Measurements from ENCODE around the gene EPHX1.
"Not testable (repeated sequence)": the region's sequence is repeated elsewhere in the genome, so short reads cannot be mapped to it uniquely, and the experiment has no call there.

EPHX1 gene

DNA sequence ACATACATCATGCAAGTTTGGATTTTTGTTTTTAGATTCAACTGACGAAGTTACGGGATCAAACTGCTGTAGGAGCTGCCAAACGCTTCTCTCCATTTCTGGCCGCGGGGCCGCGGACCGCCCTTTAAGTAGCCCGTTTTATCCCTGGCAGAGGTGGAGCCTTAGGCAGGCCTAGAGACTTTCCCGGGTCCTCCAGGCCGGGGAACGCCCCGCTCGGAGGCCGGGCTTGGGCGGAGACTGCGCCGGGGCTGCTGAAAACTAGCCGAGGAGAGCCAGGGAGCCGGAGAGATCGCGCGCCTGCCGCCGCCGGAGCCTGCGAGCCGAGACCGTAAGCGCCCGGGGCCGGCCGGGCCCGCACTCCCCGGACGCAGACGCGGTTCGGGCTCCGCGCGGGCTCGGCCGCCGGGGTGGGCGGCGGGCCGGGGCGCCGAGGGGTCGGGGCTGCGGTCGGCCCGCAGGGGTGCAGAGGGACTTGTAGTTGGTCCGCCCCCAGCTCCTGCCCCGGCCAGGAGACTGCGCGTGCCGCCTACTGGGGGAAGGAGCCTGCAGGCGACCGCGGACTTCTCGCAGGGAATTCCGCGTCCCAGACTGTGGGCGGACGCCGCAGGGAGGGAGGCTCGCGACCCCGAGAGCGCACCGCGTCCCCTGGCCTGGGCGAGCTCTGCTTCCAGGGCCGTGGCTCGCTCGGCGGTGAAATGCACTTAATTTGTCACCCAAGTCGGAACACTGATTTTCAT, at the start of gene EPHX1:
TSS of gene EPHX1 (plus strand) at position 283 of the 737 bp plus-strand sequence. CDS start 18,606 bp downstream, outside the sequence.
- peak; percentile 19 to 28 for DNase-seq (ENCODE audit: low read depth in 2 of 2)

GRCh38 chr1:225760531-225760930, 49.4 kb upstream of the EPHX1 start:
- DNase-seq (ENCODE audit: low read depth in 2 of 2) = no peak

DNA sequence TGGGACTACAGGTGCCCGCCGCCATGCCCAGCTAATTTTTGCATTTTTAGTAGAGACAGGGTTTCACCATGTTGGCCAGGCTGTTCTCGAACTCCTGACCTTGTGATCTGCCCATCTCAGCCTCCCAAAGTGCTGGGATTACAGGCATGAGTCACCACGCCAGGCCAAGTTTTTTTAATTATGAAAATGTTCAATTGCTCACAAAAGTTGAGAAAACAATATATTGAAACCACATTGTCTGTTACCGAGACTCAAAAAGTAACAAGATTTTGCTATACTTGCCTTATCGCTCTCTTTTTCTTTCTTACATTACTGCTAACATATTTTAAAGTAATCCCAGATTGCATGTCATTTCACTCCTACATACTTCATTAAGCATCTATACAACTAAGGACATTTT, 48.5 kb upstream of the EPHX1 start:
- DNase-seq (ENCODE audit: low read depth in 2 of 2) = not testable (repeated sequence)

DNA sequence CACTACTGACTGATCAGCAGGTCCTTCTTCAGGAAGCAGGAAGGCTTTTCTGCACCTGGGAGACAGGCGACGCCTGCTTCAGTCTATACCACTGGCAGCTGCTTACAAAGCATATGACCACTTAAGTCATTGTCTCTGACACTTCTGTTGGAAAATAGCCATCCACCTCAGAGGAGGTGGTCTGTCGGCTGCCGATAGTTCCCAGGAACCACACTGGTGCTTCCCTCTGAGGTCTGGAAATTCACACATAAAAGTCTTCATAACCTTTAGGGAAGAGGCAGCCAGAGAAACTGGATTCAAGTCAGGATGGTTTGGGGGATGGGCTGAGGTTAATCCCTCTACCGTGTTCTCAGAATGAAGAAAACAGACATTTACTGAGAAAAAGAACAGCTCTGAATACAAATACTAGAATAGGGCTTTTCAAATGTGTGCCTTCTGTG, 47.9 kb upstream of the EPHX1 start:
- DNase-seq (ENCODE audit: low read depth in 2 of 2) = no peak

- DNase-seq (ENCODE audit: low read depth in 2 of 2) = no peak
These were observed 47.5 kb upstream of the EPHX1 start for GRCh38 chr1:225762444-225762843.

DNA sequence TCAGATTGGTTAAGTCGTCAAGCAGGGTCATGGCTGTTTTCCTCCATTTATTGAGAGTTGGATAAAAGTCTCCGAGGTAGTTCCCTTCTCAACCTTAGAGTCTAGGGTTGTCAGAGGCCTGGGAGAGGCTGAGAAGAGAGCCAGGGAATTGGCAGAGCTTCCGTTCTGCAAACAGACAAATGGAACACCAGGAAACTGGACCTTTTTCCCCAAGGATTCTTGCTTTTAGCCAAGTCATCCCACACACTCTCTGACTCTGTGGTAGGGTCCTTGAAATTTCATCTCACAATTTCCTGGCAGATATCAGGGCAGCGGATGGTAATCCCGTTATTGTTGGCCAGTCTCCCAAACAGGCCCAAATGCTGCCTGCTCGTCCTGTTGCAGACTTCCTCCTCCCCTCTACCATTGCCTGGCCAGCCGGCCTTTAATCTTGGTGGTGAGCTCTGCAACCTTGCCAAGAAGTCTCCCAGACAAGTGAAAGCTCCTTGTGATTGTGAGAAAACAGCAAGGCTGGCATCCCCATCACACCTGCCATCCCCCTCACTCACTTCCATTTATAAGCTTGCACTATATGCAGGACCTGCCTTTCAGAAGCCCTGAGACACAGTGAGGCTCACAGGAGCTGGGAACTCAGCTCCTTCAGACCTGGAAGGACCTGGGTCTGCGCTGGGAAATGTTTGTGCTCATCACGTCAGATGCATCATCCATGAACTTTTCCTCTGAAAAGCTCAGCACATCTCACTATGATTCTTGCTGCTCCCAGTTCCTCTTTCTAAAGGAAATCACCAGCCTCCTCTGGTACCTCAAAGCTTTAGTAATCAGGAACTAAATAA, 46.0 kb upstream of the EPHX1 start:
- DNase-seq (ENCODE audit: low read depth in 2 of 2) = no peak

GRCh38 chr1:225765982-225766674, 43.8 kb upstream of the EPHX1 start:
- no peak for DNase-seq (ENCODE audit: low read depth in 2 of 2)

GRCh38 chr1:225766967-225767633, 42.8 kb upstream of the EPHX1 start:
- DNase-seq (ENCODE audit: low read depth in 2 of 2) = no peak

- DNase-seq (ENCODE audit: low read depth in 2 of 2) = no peak
These were observed 42.0 kb upstream of the EPHX1 start for GRCh38 chr1:225767634-225768540.

DNA sequence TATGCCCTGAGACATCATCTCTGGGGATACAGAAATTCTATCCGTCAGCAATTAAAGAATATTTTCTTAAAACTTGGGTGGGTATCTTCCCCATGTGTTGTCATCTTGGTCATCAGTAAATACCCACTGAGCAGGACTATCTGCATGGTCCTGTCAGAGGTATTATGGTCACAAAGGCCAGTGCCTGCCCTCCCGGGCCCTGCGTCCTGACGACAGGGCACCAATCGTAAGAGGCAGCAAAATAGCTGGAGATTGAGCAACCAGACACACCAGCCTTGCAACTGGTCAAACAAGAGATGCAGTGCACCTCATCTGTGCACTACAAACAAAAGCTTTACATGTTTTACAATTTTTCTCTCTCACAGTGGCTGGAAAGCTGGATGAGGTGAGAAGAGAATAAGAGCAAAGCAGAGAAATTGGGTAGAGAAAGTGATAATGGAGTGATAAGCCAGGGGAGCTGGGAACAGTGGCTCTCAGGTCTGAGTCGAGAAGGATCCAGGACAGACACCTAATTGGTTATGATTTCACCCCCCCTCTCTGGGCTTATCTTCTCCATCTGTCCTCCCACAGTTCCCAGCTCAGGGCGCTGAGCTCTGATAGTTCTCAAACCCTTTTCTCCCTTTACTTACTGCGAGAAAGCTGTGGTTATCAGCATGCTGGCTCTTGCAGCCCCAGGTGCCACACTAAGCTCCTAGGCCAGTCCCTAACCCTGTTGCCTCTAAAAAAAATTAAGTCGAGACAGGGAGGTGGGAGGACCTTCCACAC, 41.1 kb upstream of the EPHX1 start:
- DNase-seq (ENCODE audit: low read depth in 2 of 2) = no peak

GRCh38 chr1:225769687-225770086, 40.2 kb upstream of the EPHX1 start:
- DNase-seq (ENCODE audit: low read depth in 2 of 2) = no peak

DNA sequence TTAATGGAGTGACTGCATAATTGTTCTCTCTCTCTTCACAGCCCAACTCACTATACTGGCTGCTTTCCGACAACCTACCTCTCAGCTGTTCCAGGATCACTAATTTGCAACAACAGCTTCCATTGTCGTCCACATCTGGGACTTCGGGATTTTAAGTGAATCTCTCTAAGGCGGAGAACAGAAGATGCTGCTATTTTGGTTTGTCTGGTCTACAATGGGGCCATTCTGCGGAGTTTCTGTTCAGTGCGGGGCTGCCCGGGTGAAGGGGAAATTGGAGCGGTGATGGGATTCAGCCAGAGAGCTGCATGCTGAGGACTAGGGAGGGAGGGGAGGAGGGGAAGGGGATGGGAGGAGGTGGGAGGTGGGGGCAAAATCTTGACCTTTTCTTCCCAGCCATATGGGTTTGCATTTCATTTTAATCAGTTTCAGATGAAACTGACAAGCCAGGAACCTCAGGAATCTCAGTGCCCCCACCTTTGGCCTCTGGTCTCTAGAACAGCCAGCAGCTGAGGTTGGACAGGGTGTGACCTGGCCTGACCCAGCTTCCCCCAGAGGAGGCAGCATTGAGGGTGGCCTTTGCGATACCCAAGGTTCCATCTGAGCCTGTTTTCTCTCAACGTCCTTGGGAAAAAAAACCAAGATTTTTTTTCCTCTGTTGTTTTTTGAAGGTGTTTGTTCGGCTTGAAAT, 39.2 kb upstream of the EPHX1 start:
- DNase-seq (ENCODE audit: low read depth in 2 of 2) = no peak

DNA sequence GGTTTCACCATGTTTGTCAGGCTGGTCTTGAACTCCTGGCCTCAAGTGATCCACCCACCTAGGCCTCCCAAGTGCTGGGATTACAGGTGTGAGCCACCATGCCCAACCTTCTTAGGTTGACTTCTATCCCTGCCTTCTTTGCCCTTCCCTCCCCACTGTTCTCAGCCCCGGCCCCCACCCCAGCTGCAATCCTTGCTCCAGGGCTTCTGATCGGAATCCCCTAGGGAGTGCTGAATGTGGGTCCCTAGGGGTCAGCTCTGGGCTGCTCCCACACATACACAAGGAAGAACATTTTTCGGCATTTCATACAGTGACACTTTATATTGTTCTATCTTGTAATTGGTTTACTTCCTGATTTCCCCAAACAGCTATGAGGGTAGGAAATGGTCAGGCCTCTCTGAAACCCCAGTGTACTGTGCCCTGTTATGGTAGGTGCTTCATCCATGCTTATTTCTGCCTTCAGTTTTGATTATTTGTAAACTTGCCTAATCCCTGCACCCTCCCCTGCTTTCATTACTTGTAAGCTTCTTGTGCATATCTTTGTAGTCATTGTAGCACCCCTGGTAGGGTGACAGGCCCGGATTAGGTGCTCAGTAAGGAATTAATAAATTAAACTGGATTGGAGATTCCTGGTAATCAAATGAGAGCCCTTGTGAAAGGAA, 38.1 kb upstream of the EPHX1 start:
- no peak for DNase-seq (ENCODE audit: low read depth in 2 of 2)

DNA sequence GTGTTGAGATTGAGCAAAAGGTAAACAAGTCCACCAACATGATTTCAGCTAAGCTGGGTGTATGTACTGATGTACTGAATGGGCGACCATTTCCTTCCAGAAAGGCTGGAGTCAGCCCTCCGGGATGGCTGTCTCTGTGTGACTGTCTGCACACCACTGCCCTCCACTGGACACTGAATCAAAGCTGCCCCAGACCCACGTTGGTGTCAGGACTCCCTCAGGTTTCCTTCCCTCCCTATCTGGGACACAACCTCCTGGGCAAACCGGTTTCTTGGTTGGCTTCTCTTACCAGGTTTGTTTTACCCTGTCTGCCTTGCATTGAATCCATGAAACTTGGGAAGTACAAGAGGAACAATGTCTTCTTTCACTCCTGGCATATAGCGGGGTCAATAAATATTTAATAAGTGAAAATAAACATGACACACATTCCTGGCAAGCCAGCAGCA, 37.6 kb upstream of the EPHX1 start:
- DNase-seq (ENCODE audit: low read depth in 2 of 2) = no peak

DNA sequence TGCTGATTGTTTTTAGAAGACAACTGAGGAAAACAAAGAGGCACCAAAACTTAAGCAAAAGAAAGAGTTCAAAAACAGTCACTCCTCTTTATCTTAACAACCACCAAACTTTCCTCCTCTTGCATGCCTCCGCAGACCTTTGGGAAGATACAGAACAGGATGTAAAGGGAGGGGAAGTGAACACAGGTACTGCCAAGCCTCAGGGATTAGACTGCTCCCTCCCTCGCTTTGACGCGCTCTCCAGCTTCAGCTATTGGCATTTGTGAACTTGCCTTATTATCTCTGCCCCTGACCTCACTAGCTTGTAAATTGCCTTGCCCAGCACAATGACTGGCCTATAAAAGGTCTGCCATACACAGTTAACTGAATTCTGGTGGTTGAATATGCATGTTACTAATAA, 37.1 kb upstream of the EPHX1 start:
- DNase-seq (ENCODE audit: low read depth in 2 of 2) = no peak

DNA sequence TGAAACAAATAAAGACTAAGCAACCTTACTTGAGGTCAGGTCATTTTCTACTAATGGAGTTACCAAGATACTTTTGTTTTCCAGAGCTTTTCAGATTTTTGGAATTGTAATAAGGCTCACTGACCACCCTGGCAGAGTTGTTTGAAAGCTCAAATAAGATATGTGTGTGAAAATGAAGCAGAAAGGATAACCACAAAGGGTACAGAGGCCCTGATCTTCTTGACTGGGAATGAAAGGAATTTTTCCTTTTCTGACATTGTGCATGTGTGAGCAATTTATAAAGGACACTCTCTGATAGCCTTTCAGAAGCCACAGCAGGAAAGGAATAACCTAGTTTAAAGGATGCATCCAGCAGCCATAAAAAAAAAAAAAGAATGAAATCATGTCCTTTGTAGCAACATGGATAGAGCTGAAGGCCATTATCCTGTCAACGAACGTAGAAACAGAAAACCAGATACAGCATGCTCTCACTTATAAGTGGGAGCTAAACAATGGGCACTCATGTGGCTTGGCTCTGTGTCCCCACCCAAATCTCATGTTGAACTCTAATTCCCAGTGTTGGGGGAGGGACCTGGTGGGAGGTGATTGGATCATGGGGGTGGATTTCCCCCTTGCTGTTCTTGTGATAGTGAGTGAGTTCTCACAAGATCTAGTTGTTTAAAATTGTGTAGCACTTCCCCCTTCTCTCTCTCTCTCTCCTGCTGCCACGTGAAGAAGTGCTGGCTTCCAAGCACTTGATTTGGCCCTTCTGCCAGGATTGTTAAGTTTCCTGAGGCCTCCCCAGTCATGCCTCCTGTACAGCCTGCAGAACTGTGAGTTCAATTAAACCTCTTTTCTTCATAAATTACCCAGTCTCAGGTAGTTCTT, 35.4 kb upstream of the EPHX1 start:
- DNase-seq (ENCODE audit: low read depth in 2 of 2) = no peak

- DNase-seq (ENCODE audit: low read depth in 2 of 2) = no peak
These were observed 33.6 kb upstream of the EPHX1 start for GRCh38 chr1:225776294-225776693.

DNA sequence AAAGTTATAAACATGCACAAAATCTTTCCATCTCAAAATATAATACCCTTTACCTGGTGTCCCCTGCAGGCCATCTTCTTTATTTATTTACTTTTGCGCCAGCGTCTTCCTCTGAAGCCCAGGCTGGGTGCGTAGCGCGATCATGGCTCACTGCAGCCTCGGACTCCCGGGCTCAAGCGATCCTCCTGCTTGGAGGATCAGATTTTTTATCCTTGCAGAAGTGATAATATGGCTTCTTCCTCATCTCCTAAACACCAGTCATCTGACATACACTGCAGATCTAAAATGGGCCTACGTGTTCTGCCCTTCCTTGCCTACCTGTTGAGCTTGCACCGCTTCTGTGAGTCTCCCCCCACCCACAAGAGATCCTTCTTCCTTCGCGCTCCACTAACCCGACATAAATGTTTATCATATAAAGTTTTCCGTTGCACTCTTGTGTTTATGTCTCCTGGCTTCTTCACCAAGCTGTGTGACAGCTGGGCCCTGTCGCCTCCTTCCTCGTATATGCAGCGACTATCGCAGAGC, 32.8 kb upstream of the EPHX1 start:
- no peak for DNase-seq (ENCODE audit: low read depth in 2 of 2)
